GM12892 (cell line): ENCODE measurements around the gene CCNT1.

ENCODE experiments used
- POLR2A ChIP-seq: IDR thresholded peaks from 2 replicates; pipeline ENCODE4 v1.6.1; 2011; ENCODE audit warnings: low read depth, low read length, control low read depth
- POLR2AphosphoS5 ChIP-seq: IDR thresholded peaks from 2 replicates; pipeline ENCODE4 v1.6.1; 2011; ENCODE audit warnings: low read depth, low read length, control low read depth
- TAF1 ChIP-seq: IDR thresholded peaks from 2 replicates; pipeline ENCODE4 v1.6.1; 2011; ENCODE audit warnings: low read depth, mild to moderate bottlenecking, control low read depth, low read length, borderline replicate concordance

- TF ChIP-seq POLR2AphosphoS5 = no peak
- TF ChIP-seq POLR2A = no peak
- no peak for TF ChIP-seq TAF1
These were observed 30.4 kb downstream of the CCNT1 start for GRCh38 chr12:48686037-48686595.
